HL-60 (cell line): ENCODE measurements around the gene FEN1.

ENCODE experiments used
- DNase-seq, 2 experiments: peaks; one replicate each; pipeline ENCODE4 v3.0.0-alpha.2; 2010 to 2020; ENCODE audit warnings: low read depth in 1 of 2, low spot score in 1 of 2
- H3K27ac ChIP-seq: fragments of 250-450 bp; sonication (Bioruptor Pico); replicated peaks from 2 replicates; pipeline ENCODE4 v1.5.1; 2020; ENCODE audit warnings: mild to moderate bottlenecking, moderate library complexity
- H3K27me3 ChIP-seq: fragments of 250-450 bp; sonication (Bioruptor Pico); 2 replicates; pipeline ENCODE4 v1.5.1; 2021; ENCODE audit warnings: mild to moderate bottlenecking, moderate library complexity; ENCODE audit not compliant: insufficient read depth, poor library complexity, severe bottlenecking
- H3K4me3 ChIP-seq: replicated peaks from 2 replicates; pipeline ENCODE4 v1.5.1; 2011; ENCODE audit warnings: mild to moderate bottlenecking, control low read depth, low read length; ENCODE audit not compliant: insufficient read depth
- GABPA ChIP-seq: IDR thresholded peaks from 2 replicates; pipeline ENCODE4 v1.6.1; 2012; ENCODE audit warnings: low read depth
- POLR2AphosphoS5 ChIP-seq: IDR thresholded peaks from 2 replicates; pipeline ENCODE4 v1.6.1; 2012; ENCODE audit warnings: low read depth
- REST ChIP-seq: IDR thresholded peaks from 2 replicates; pipeline ENCODE4 v1.6.1; 2012; ENCODE audit warnings: low read depth; ENCODE audit not compliant: insufficient replicate concordance
- SPI1 ChIP-seq: IDR thresholded peaks from 2 replicates; pipeline ENCODE4 v1.6.1; 2012; ENCODE audit warnings: low read depth, mild to moderate bottlenecking, borderline replicate concordance
- TF ChIP-seq, protein P1 (sequence below): IDR thresholded peaks from one replicate; pipeline ENCODE4 v1.5.1; 2011; ENCODE audit warnings: low read length, control low read depth, inconsistent platforms; ENCODE audit not compliant: insufficient read depth

FEN1 gene

GRCh38 chr11:61779666-61780525 lies 12.8 kb upstream of the FEN1 start:
- no peak for DNase-seq
- Histone ChIP-seq H3K27ac (no peak overlapping the region), H3K27me3 (no peaks in the 10 kb centered on the region), H3K4me3 (no peak overlapping the region)
- TF ChIP-seq POLR2AphosphoS5 (no peak), GABPA (no peak), REST (no peak), SPI1 (no peak)
- TF ChIP-seq, protein P1, sequence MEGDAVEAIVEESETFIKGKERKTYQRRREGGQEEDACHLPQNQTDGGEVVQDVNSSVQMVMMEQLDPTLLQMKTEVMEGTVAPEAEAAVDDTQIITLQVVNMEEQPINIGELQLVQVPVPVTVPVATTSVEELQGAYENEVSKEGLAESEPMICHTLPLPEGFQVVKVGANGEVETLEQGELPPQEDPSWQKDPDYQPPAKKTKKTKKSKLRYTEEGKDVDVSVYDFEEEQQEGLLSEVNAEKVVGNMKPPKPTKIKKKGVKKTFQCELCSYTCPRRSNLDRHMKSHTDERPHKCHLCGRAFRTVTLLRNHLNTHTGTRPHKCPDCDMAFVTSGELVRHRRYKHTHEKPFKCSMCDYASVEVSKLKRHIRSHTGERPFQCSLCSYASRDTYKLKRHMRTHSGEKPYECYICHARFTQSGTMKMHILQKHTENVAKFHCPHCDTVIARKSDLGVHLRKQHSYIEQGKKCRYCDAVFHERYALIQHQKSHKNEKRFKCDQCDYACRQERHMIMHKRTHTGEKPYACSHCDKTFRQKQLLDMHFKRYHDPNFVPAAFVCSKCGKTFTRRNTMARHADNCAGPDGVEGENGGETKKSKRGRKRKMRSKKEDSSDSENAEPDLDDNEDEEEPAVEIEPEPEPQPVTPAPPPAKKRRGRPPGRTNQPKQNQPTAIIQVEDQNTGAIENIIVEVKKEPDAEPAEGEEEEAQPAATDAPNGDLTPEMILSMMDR = no peak

DNA sequence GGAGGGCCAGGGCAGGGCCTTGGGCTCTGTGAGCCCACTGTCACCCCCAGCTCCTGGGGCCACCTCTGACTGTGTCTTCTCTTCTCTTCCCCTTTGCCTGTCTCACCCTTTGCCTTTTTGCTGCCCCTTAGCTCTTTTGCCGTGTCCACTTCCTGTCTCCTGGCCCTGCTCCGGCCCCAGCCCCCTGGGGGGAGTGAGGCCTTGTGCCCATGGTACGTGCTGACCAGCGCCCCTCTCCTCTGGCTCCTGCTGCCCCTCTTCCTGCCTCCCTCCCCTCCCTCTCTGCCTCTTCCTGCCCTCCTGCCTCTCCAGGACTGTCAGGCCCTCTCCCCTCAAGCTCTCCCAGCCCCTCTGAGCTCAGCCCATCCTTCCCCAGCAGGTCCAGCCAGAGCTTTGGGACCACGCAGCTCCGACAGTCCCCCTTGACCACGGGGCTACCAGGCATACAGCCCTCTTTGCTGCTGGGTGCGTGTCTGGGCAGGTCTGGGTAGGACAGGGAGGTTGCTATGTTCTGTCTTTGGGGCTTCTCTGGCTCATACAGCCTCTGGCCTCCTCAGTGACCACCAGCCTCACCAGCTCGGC lies 12.0 kb upstream of the FEN1 start:
- H3K27me3 ChIP-seq = no peaks in the 10 kb centered on the region
- TF ChIP-seq, protein P1 = no peak
- TF ChIP-seq GABPA (no peak), SPI1 (no peak), REST (no peak), POLR2AphosphoS5 (no peak)
- no peak for DNase-seq
- H3K4me3 ChIP-seq = no peak overlapping the region
- H3K27ac ChIP-seq = no peak overlapping the region

GRCh38 chr11:61781585-61781984 lies 11.1 kb upstream of the FEN1 start:
- Histone ChIP-seq H3K4me3 (no peak overlapping the region), H3K27ac (no peak overlapping the region), H3K27me3 (no peaks in the 10 kb centered on the region)
- DNase-seq = no peak
- TF ChIP-seq GABPA (no peak), REST (no peak)
- TF ChIP-seq, protein P1 = no peak
